Fibroblast of the aortic adventitia (primary cell): Measurements from ENCODE around the gene CELA2B. TPM values are rescaled to one million over a fixed set of nuclear protein-coding genes. Genes with fewer than 3 reads are reported as not detected.
A peak's percentile ranks its signal among the peaks of the same experiment; 100 is the strongest.
"Not testable (repeated sequence)": the region's sequence is repeated elsewhere in the genome, so short reads cannot be mapped to it uniquely, and the experiment has no call there.

Experiments used
- DNase-seq: peaks from one replicate; pipeline ENCODE4 v3.0.0-alpha.2; 2010; ENCODE audit warnings: low read depth
- H3K4me3 ChIP-seq: 2 replicates; pipeline ENCODE4 v1.5.1; 2011; ENCODE audit warnings: low read depth, mild to moderate bottlenecking, control low read depth, low read length, moderate library complexity
- total RNA-seq: library from RNA; depleted of rRNA; stranded (reverse); fragments of >200 nt; gene quantifications from 2 replicates; pipeline ENCODE4 v1.2.3, GENCODE V29; 2012; ENCODE audit warnings: low replicate concordance
- TF ChIP-seq, protein P1 (sequence below): IDR thresholded peaks from 2 replicates; pipeline ENCODE4 v1.5.1; 2011; ENCODE audit warnings: mild to moderate bottlenecking, low read length, control low read depth, inconsistent platforms; ENCODE audit not compliant: insufficient read depth

CELA2B gene
- total RNA-seq, 1 donor: not detected

DNA sequence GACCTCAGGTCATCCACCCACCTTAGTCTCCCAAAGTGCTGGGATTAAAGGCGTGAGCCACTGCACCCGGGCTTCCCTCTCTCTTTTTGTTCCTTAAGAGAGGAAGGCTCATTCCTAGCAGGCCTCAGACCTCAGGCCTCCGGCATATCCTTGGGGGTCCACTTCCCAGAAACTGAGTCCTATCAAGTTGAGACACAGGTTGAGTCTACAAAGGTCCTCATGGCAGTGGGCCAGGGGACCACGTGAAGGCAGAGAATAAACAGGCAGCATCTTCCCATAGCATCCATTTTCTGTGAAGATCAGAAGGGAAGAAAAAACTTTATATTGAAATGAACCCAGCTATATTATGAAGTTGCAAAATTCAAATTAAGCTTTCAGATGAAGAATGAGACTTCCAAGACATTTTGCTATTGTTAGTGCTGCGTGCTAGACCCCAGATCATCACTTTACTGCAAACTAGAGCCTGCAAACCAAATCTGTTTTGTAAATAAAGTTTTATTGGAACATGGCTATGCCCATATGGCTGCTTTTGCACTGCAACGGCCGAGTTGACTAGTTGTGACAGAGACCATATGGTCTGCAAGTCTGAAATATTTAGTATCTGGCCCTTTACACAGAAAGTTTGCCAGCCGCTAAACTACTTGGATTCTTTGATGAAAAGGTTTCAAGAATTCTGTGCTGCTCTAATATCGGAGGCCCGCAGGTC lies 22.9 kb upstream of the CELA2B start:
- no peak for DNase-seq
- TF ChIP-seq, protein P1, sequence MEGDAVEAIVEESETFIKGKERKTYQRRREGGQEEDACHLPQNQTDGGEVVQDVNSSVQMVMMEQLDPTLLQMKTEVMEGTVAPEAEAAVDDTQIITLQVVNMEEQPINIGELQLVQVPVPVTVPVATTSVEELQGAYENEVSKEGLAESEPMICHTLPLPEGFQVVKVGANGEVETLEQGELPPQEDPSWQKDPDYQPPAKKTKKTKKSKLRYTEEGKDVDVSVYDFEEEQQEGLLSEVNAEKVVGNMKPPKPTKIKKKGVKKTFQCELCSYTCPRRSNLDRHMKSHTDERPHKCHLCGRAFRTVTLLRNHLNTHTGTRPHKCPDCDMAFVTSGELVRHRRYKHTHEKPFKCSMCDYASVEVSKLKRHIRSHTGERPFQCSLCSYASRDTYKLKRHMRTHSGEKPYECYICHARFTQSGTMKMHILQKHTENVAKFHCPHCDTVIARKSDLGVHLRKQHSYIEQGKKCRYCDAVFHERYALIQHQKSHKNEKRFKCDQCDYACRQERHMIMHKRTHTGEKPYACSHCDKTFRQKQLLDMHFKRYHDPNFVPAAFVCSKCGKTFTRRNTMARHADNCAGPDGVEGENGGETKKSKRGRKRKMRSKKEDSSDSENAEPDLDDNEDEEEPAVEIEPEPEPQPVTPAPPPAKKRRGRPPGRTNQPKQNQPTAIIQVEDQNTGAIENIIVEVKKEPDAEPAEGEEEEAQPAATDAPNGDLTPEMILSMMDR: no peak
- H3K4me3 ChIP-seq: no peak overlapping the region

DNA sequence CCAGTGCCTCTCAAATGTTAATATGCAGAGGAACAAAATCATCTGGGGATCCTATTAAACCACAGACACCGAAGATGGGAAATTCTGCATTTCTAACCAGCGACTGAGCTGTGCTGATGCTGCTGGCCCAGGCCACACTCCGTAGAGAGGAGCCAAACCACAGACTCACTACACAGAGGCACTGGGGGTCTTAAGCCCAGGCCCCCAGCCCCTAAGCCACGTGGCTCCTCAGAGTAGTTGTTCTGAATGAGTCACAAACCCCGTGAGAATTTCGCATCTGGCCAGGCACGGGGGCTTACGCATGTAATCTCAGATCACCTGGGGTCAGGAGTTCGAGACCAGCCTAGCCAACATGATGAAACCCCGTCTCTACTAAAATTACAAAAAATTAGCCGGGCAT lies 22.2 kb upstream of the CELA2B start:
- TF ChIP-seq, protein P1: no peak
- H3K4me3 ChIP-seq: no peak overlapping the region
- DNase-seq: no peak

DNA sequence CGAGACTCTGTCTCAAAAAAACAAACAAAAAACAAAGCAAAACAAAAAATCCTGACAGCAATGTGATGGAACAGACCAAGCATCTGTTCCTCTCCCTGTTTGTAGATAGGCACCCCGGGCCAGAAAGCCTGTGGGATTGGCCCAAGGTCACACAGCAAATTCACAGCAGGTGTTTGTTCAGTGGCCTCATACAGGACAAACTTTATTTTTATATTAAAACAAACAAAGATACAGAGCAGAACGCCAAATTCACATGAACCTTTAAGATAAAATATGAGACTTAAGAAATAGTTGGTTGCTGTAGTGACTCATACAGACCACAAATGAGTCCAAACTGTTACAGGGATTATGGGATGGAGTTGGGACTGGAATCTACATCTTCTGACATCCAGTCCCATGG lies 21.6 kb upstream of the CELA2B start:
- peak; percentile 68 for DNase-seq
- no peak overlapping the region for H3K4me3 ChIP-seq
- TF ChIP-seq, protein P1: no peak

DNA sequence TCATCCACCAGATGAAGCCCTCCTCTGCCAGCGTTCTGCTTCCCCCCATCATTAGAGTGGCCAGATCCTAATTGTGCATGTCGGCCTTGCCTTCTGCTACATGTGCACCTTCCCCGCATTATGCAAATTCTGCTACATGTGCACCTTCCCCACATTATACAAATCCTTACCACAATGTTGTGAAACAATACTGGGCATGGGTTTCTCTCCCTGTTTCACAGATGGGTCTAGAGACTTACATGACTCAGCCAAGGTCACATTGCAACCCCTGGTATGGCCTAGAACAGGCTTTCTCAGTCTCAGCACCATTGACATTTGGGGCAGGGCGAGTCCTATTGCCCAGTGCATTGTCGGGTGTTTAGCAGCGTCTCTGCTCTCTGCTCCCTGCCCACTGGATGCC lies 20.4 kb upstream of the CELA2B start:
- no peak overlapping the region for H3K4me3 ChIP-seq
- DNase-seq: peak; percentile 26
- TF ChIP-seq, protein P1: no peak

DNA sequence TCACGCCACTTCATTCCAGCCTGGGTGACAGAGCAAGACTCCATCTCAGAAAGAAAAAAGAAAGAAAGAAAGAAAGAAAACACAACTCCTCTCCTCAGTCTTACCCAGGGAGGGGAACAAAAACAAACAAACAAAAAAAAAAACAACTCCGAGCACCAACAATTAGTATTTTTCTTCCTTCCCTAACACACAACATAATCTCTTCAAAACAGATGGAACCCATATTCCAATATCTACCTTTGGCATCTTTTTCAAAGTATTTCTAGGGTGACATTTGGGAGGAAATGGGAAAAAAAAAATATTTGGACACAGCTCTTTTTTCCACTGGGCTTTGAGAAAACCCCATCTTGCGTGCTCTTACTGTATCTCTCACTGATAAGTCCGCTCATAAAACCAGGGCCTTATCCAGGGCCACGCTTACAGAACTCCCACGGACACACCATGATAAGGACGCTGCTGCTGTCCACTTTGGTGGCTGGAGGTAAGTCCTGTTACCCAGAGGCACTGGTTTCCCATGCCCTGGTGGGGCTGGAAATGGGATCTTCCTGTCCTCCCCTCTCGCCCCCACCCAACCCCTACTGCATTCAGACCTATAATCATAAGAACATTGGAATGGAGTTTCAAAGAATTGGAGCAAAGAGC lies 19.5 kb upstream of the CELA2B start, which contains the start of gene CELA2A:
Gene CELA2A (plus strand): TSS at position 420 of the 642 bp plus-strand sequence. CDS start 22 bp downstream, at position 442.
- DNase-seq: no peak
- TF ChIP-seq, protein P1: no peak
- H3K4me3 ChIP-seq: no peak within 1 kb of the TSS

DNA sequence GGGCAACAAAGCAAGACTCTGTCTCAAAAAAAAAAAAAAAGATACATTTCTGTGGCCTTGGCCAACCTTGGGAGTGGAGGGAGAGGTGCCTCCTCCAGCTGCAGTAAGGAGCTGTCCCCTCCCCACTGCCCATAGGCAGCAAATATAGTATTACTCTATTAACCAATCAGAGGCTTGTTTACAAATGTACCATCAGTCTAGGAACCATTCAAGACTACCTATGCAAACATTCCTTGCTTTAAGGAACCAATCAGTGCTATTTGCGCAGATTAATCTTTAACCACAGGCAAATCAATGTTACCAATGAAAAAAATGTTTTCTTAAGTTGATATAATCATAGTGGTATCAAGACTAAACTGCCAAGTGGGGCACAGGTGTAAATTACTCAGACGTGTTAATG lies 18.3 kb upstream of the CELA2B start:
- TF ChIP-seq, protein P1: no peak
- H3K4me3 ChIP-seq: no peak overlapping the region
- DNase-seq: no peak

DNA sequence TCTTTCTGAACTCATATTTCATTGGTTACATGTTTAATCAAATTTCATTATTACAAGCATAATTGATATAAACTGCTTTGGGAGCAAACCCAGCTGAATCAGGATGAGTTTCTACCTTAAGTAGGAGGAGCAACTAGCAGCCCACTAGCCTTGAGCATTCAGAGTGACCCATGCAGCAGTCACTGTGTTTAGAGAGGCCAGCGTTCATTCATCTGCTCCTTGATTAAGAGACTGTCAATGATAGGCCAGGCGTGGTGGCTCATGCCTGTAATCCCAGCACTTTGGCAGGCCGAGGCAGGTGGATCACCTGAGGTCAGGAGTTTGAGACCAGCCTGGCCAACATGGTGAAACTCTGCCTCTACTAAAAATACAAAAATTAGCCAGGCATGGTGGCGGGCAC lies 17.5 kb upstream of the CELA2B start:
- not testable (repeated sequence) for DNase-seq, H3K4me3 ChIP-seq
